Lung (tissue), 12 donors: Measurements from ENCODE around the gene OLFML2A. TPM values are rescaled to one million over a fixed set of nuclear protein-coding genes. Genes with fewer than 3 reads are reported as not detected.
"Not testable (repeated sequence)": the region's sequence is repeated elsewhere in the genome, so short reads cannot be mapped to it uniquely, and the experiment has no call there.

ENCODE experiments used
- ATAC-seq: fragments of 200-7000 bp; cut with Tn5 transposase; one replicate; pipeline ENCODE4 v1.9.1; 2020; ENCODE audit warnings: moderate number of reproducible peaks; ENCODE audit not compliant: insufficient read depth, low FRiP score
- DNase-seq, 3 donors: peaks; one replicate each; pipeline ENCODE4 v3.0.0-alpha.2; 2013 to 2017
- H3K27ac ChIP-seq, 2 donors: one replicate each; pipeline ENCODE4 v1.5.1; 2013; ENCODE audit warnings: mild to moderate bottlenecking in 2 of 2, moderate library complexity in 2 of 2, control low read depth in 1 of 2, inconsistent platforms in 1 of 2, low read depth in 1 of 2, low read length in 1 of 2
- H3K27me3 ChIP-seq, 3 donors: one replicate each; pipeline ENCODE4 v1.5.1; 2013; ENCODE audit warnings: low read length in 2 of 3; ENCODE audit not compliant: control insufficient read depth in 3 of 3, insufficient read depth in 3 of 3
- H3K36me3 ChIP-seq, 4 donors: one replicate each; pipeline ENCODE4 v1.5.1; 2013; ENCODE audit warnings: low read length in 4 of 4, mild to moderate bottlenecking in 1 of 4, moderate library complexity in 1 of 4; ENCODE audit not compliant: control insufficient read depth in 4 of 4, insufficient read depth in 4 of 4
- H3K4me1 ChIP-seq, 5 donors: one replicate each; pipeline ENCODE4 v1.5.1; 2013; ENCODE audit warnings: low read length in 5 of 5, mild to moderate bottlenecking in 2 of 5, moderate library complexity in 1 of 5; ENCODE audit not compliant: control insufficient read depth in 5 of 5, insufficient read depth in 5 of 5
- H3K4me3 ChIP-seq: one replicate; pipeline ENCODE4 v1.5.1; 2013; ENCODE audit warnings: mild to moderate bottlenecking, control low read depth, moderate library complexity
- H3K9ac ChIP-seq, 2 donors: one replicate each; pipeline ENCODE4 v1.5.1; 2013; ENCODE audit warnings: low read length in 2 of 2, control low read depth in 1 of 2; ENCODE audit not compliant: insufficient read depth in 1 of 2
- H3K9me3 ChIP-seq, 4 donors: one replicate each; pipeline ENCODE4 v1.5.1; 2013; ENCODE audit warnings: low read length in 3 of 4, mild to moderate bottlenecking in 1 of 4, moderate library complexity in 1 of 4; ENCODE audit not compliant: control insufficient read depth in 4 of 4, insufficient read depth in 3 of 4
- WGBS, 2 donors: extraction: QIAGEN DNeasy Blood & Tissue Kit; methylation state at CpG; one replicate each; pipeline ENCODE4 v1.1.7; 2013; 5-methylcytosine and 5-hydroxymethylcytosine counted together
- polyA plus RNA-seq, 2 donors: library from polyadenylated mRNA; stranded (reverse); fragments of 200-250 nt; gene quantifications; one replicate each; pipeline ENCODE4 v1.2.1, GENCODE V29; 2013
- total RNA-seq, 2 donors: library from RNA; depleted of rRNA in 1 of 2; stranded (reverse); fragments of >200 nt in 1 of 2; gene quantifications; one replicate each; pipeline ENCODE4 v1.2.1, GENCODE V29; 2014 to 2021
- TF ChIP-seq, protein P1 (sequence below): IDR thresholded peaks from 2 replicates; pipeline ENCODE4 v1.5.1; 2012; ENCODE audit warnings: mild to moderate bottlenecking; ENCODE audit errors: control extremely low read depth, extremely low read depth
- donor health status: control.
- donor health status: control.
- donor health status: Bipolar disorder and iron deficiency.
- donor health status: healthy.
- donor health status: DM: yes; HTN: yes; CAD: no.

Gene OLFML2A
- total and polyA plus RNA-seq, 4 donors: 2.0 to 56.7 (median 7.5) TPM

DNA sequence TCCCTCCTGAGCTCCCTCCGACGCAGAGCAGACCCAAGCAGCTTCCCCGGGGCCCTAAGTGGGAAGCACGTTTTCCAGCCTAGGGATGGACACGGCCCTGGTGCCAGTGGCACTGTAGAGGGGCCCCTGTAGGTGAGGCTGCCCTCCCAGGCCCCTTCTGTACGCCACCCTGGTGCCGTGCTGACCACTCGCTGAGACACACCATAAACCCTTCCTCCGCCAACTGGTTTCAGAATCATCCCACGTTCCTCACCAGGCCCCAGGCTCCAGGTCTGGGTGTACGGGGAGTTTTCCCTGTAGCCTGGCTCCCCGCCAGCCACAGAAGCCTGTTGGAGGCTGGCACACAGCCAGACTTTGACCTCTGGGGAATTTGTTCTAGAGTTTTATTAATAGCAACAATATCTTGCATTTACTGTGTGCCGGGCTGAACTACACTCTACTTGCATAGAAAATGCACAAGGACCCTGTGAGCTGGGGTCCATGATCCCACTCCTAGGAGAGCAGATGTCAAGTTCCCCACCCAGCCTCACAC is 58.2 kb downstream of the OLFML2A start:
- Histone ChIP-seq H3K27ac (peak overlapping the region in 1 of 2 donors; percentile 79), H3K36me3 (no peaks in the 10 kb centered on the region), H3K9ac (no peak overlapping the region), H3K9me3 (no peaks in the 10 kb centered on the region), H3K4me3 (no peak overlapping the region), H3K4me1 (peaks cover 4 to 24% (median 8%) of the 10 kb centered on the region in 5 donors), H3K27me3 (no peaks in the 10 kb centered on the region)
- TF ChIP-seq, protein P1, sequence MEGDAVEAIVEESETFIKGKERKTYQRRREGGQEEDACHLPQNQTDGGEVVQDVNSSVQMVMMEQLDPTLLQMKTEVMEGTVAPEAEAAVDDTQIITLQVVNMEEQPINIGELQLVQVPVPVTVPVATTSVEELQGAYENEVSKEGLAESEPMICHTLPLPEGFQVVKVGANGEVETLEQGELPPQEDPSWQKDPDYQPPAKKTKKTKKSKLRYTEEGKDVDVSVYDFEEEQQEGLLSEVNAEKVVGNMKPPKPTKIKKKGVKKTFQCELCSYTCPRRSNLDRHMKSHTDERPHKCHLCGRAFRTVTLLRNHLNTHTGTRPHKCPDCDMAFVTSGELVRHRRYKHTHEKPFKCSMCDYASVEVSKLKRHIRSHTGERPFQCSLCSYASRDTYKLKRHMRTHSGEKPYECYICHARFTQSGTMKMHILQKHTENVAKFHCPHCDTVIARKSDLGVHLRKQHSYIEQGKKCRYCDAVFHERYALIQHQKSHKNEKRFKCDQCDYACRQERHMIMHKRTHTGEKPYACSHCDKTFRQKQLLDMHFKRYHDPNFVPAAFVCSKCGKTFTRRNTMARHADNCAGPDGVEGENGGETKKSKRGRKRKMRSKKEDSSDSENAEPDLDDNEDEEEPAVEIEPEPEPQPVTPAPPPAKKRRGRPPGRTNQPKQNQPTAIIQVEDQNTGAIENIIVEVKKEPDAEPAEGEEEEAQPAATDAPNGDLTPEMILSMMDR: no peak
- DNase-seq: peak; percentile 85 to 90 (median 86)
- ATAC-seq: no peak
- WGBS, 2 donors: 48 to 68% methylated on average over 13 of the region's 13 CpGs

DNA sequence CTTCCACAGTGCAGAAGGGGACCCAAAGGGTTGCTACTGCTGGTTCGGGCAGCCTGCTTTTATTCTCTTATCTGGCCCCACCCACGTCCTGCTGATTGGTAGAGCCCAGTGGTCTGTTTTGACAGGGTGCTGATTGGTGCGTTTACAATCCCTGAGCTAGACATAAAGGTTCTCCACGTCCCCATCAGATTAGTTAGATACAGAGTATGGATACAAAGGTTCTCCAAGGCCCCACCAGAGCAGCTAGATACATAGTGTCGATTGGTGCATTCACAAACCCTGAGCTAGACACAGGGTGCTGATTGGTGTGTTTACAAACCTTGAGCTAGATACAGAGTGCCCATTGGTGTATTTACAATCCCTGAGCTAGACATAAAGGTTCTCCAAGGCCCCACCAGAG is 61.2 kb downstream of the OLFML2A start:
- not testable (repeated sequence) for H3K27ac ChIP-seq, H3K9ac ChIP-seq, H3K4me3 ChIP-seq, H3K27me3 ChIP-seq, H3K9me3 ChIP-seq, H3K36me3 ChIP-seq, ATAC-seq, DNase-seq
- WGBS, 2 donors: 85 to 89% methylated on average over 5 of the region's 5 CpGs
- peaks cover 0 to 18% (median 5%) of the 10 kb centered on the region in 5 donors for H3K4me1 ChIP-seq

DNA sequence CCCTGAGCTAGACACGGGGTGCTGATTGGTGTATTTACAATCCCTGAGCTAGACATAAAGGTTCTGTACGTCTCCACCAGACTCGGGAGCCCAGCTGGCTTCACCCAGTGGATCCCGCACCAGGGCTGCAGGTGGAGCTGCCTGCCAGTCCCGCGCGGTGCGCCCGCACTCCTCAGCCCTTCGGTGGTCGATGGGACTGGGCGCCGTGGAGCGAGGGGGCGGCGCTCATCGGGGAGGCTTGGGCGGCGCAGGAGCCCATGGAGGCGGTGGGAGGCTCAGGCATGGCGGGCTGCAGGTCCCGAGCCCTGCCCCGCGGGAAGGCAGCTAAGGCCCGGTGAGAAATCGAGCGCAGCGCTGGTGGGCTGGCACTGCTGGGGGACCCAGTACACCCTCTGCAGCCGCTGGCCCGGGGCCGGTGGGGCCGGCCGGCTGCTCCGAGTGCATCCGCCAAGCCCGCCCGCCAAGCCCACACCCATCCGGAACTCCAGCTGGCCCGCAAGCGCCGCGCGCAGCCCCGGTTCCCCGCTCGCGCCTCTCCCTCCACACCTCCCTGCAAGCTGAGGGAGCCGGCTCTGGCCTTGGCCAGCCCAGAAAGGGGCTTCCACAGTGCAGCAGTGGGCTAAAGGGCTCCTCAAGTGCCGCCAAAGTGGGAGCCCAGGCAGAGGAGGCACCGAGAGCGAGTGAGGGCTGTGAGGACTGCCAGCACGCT is 61.8 kb downstream of the OLFML2A start:
- not testable (repeated sequence) for H3K4me3 ChIP-seq, H3K27me3 ChIP-seq, H3K9ac ChIP-seq, H3K9me3 ChIP-seq, H3K27ac ChIP-seq, ATAC-seq, DNase-seq, H3K36me3 ChIP-seq
- H3K4me1 ChIP-seq: peaks cover 0 to 18% (median 5%) of the 10 kb centered on the region in 5 donors
- 55 to 58% methylated on average over 32 to 47 of the region's 52 CpGs for WGBS, 2 donors

DNA sequence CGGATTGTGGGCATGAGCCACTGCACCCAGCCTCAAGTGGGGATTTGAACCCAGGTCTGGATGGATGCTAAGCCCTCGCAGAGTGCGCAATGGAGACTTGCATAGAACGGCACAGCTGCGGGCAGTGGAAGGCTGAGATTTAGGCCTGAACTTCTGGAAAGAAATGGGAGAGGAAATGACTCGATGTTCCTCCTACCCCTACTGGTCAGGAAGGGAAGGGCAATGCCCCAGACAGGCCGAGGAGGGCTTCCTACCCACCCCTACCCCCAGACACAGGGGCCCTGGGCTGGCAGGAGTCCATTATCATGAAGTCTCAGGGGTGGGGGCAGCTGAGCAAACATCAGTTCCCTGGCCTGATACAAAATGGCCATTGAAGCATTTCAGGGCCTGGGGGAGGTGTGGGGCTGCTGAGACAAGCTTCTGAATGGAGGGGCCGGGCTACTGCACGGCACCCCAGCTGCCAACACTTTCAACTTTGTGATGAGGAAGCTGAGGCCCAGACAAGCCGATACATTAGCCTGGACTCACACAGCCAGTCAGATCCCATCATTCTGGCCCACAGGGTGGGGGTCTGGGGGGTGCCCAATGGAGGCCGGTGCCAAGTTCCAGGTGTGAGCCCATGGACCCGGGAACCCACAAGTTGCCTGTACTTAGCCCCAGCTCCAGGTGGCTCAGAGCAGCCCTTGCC is 62.8 kb downstream of the OLFML2A start:
- WGBS, 2 donors: 62 to 65% methylated on average over 12 of the region's 12 CpGs
- Histone ChIP-seq H3K36me3 (no peaks in the 10 kb centered on the region), H3K4me3 (no peak overlapping the region), H3K27ac (no peak overlapping the region), H3K9me3 (no peaks in the 10 kb centered on the region), H3K9ac (no peak overlapping the region), H3K27me3 (no peaks in the 10 kb centered on the region), H3K4me1 (peaks cover 0 to 14% (median 5%) of the 10 kb centered on the region in 5 donors)
- TF ChIP-seq, protein P1: no peak
- DNase-seq (peak; percentile 49 to 59 (median 58)), ATAC-seq (no peak)
